NB4 (cell line): ENCODE results near the gene THRAP3.

ENCODE experiments used
- POLR2A ChIP-seq: IDR thresholded peaks from 2 replicates; pipeline ENCODE4 v1.6.1; 2011; ENCODE audit warnings: mild to moderate bottlenecking; ENCODE audit not compliant: insufficient read length; ENCODE audit errors: extremely low read depth
- TF ChIP-seq, protein P1 (sequence below): IDR thresholded peaks from one replicate; pipeline ENCODE4 v1.5.1; 2012; ENCODE audit warnings: low read depth, low read length

DNA sequence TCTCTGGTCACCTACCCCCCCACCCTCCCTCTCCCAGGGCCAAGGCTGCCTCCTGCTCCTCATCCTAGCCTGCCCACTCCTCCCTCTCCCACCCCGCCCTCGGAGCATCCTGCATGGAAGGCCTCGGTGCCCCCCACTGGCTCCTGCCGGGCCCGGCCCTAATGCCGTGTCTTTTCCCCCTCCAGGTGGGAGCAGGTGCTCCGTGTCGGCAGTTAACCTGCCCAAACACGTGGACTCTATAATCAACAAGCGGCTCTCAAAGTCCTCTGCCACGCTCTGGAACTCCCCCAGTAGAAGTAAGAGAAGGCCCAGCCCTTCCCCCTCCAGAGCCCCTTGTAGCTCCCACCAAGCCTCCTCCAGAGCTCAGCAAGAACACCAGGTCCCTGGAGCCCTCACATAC is 49.5 kb upstream of the THRAP3 start:
- TF ChIP-seq POLR2A: no peak
- TF ChIP-seq, protein P1, sequence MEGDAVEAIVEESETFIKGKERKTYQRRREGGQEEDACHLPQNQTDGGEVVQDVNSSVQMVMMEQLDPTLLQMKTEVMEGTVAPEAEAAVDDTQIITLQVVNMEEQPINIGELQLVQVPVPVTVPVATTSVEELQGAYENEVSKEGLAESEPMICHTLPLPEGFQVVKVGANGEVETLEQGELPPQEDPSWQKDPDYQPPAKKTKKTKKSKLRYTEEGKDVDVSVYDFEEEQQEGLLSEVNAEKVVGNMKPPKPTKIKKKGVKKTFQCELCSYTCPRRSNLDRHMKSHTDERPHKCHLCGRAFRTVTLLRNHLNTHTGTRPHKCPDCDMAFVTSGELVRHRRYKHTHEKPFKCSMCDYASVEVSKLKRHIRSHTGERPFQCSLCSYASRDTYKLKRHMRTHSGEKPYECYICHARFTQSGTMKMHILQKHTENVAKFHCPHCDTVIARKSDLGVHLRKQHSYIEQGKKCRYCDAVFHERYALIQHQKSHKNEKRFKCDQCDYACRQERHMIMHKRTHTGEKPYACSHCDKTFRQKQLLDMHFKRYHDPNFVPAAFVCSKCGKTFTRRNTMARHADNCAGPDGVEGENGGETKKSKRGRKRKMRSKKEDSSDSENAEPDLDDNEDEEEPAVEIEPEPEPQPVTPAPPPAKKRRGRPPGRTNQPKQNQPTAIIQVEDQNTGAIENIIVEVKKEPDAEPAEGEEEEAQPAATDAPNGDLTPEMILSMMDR: no peak
